HepG2 (cell line): Measurements from ENCODE around the gene GSAP. TPM values are rescaled to one million over a fixed set of nuclear protein-coding genes. Genes with fewer than 3 reads are reported as not detected.

Source experiments
- ATAD3A ChIP-seq: sonication (generic); formaldehyde crosslinking; IDR thresholded peaks from 2 replicates; pipeline ENCODE4 v1.4.0; 2020; ENCODE audit warnings: missing genetic modification reagents
- ETV6 ChIP-seq: sonication (generic); formaldehyde crosslinking; conservative IDR thresholded peaks from 2 replicates; pipeline ENCODE4 v1.4.0; 2020; ENCODE audit warnings: missing genetic modification reagents
- GFI1 ChIP-seq: sonication (generic); formaldehyde crosslinking; IDR thresholded peaks from 2 replicates; pipeline ENCODE4 v1.5.0; 2020; ENCODE audit warnings: missing genetic modification reagents, mild to moderate bottlenecking, borderline replicate concordance
- POLR2A ChIP-seq, 2 experiments: IDR thresholded peaks; 2 replicates each; pipeline ENCODE4 v1.6.1; 2011; ENCODE audit warnings: low read depth in 2 of 2, low read length in 2 of 2, mild to moderate bottlenecking in 1 of 2, moderate library complexity in 1 of 2; ENCODE audit not compliant: insufficient read depth in 1 of 2
- RBAK ChIP-seq: sonication (generic); formaldehyde crosslinking; IDR thresholded peaks from 2 replicates; pipeline ENCODE4 v1.5.1; 2020; ENCODE audit warnings: mild to moderate bottlenecking, missing genetic modification reagents
- SMARCE1 ChIP-seq: fragments of 450-650 bp; IDR thresholded peaks from 2 replicates; pipeline ENCODE4 v1.6.1; 2017; ENCODE audit warnings: borderline replicate concordance
- TBX3 ChIP-seq: fragments of 450-650 bp; IDR thresholded peaks from 2 replicates; pipeline ENCODE4 v1.6.1; 2017; ENCODE audit warnings: antibody characterized with exemption, mild to moderate bottlenecking, inconsistent platforms, borderline replicate concordance
- ZBTB21 ChIP-seq: sonication (generic); formaldehyde crosslinking; IDR thresholded peaks from 2 replicates; pipeline ENCODE4 v1.4.0; 2020; ENCODE audit warnings: missing genetic modification reagents
- ZFAT ChIP-seq: sonication (generic); formaldehyde crosslinking; conservative IDR thresholded peaks from 2 replicates; pipeline ENCODE4 v1.8.1; 2023; ENCODE audit warnings: missing genetic modification reagents, inconsistent platforms
- ZNF547 ChIP-seq: sonication (generic); formaldehyde crosslinking; IDR thresholded peaks from 2 replicates; pipeline ENCODE4 v1.5.1; 2020; ENCODE audit warnings: mild to moderate bottlenecking, missing genetic modification reagents
- ZNF660 ChIP-seq: sonication (generic); formaldehyde crosslinking; IDR thresholded peaks from 2 replicates; pipeline ENCODE4 v1.5.1; 2020; ENCODE audit warnings: mild to moderate bottlenecking, low read depth, missing genetic modification reagents, borderline replicate concordance
- ZNF776 ChIP-seq: sonication (generic); formaldehyde crosslinking; IDR thresholded peaks from 2 replicates; pipeline ENCODE4 v1.4.0; 2020; ENCODE audit warnings: mild to moderate bottlenecking, missing genetic modification reagents
- ZNF781 ChIP-seq: sonication (generic); formaldehyde crosslinking; IDR thresholded peaks from 2 replicates; pipeline ENCODE4 v1.5.1; 2020; ENCODE audit warnings: borderline replicate concordance, mild to moderate bottlenecking, missing genetic modification reagents; ENCODE audit errors: not compliant biosample characterization
- ZNF83 ChIP-seq: sonication (generic); formaldehyde crosslinking; IDR thresholded peaks from 2 replicates; pipeline ENCODE4 v1.4.0; 2020; ENCODE audit warnings: missing genetic modification reagents, mild to moderate bottlenecking, borderline replicate concordance
- polyA plus RNA-seq, 8 experiments: library from polyadenylated mRNA; depleted of rRNA in 3 of 8; stranded (reverse) in 7 of 8; unstranded in 1 of 8; fragments of >200 nt; fragmentation: Illumina TruSeq in 4 of 8; extraction: Trizol in 4 of 8; gene quantifications; 2 replicates each; pipeline versions ENCODE4 v1.2.1 to v1.2.3, GENCODE V29; 2011 to 2016; ENCODE audit warnings: low read depth in 4 of 8, missing spikeins in 1 of 8, mixed read lengths in 1 of 8; ENCODE audit not compliant: insufficient read depth in 1 of 8
- total RNA-seq, 5 experiments: library from RNA; depleted of rRNA; stranded (reverse); fragments of >200 nt; fragmentation: Illumina TruSeq; extraction: Trizol; gene quantifications; 2 replicates each; pipeline ENCODE4 v1.2.3, GENCODE V29; 2016; ENCODE audit warnings: low read depth in 1 of 5
- TF ChIP-seq, protein P1 (sequence below): fragments of 450-650 bp; IDR thresholded peaks from 2 replicates; pipeline ENCODE4 v1.6.1; 2017; ENCODE audit warnings: mild to moderate bottlenecking
- TF ChIP-seq, protein P2 (sequence below): sonication (generic); formaldehyde crosslinking; IDR thresholded peaks from 2 replicates; pipeline ENCODE4 v1.5.0; 2020; ENCODE audit warnings: mild to moderate bottlenecking, missing genetic modification reagents
- TF ChIP-seq, protein P3 (sequence below): sonication (generic); formaldehyde crosslinking; IDR thresholded peaks from 2 replicates; pipeline ENCODE4 v1.9.0; 2021; ENCODE audit warnings: missing genetic modification reagents, mild to moderate bottlenecking, borderline replicate concordance
- TF ChIP-seq, protein P4 (sequence below): sonication (generic); formaldehyde crosslinking; conservative IDR thresholded peaks from 2 replicates; pipeline ENCODE4 v1.4.0; 2020; ENCODE audit warnings: missing genetic modification reagents

GSAP gene
- total and polyA plus RNA-seq, 2 of the 13 experiments (the other 11 are each of a cell fraction or from before 2014, with no cell fraction given) = 34.6 to 40.6 TPM

DNA sequence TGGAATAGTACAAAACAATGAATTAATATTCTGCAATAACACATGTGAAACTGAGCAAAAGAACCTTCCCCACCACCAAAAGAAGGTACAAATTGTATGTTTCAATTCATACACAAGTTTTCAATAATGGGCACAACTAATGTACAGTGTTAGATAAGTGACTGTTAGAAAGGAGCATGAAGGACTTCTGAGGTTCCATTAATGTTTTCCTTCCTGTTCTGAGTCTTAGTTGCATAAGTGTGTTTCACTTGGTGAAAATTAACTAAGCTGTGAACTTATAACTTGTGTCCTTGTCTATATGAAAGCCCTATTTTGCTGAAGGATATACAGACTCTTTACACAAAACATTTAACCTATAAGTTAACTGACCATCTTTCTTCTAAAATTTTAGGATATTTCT, 8.2 kb downstream of the GSAP start (continued):
- TF ChIP-seq, protein P1, sequence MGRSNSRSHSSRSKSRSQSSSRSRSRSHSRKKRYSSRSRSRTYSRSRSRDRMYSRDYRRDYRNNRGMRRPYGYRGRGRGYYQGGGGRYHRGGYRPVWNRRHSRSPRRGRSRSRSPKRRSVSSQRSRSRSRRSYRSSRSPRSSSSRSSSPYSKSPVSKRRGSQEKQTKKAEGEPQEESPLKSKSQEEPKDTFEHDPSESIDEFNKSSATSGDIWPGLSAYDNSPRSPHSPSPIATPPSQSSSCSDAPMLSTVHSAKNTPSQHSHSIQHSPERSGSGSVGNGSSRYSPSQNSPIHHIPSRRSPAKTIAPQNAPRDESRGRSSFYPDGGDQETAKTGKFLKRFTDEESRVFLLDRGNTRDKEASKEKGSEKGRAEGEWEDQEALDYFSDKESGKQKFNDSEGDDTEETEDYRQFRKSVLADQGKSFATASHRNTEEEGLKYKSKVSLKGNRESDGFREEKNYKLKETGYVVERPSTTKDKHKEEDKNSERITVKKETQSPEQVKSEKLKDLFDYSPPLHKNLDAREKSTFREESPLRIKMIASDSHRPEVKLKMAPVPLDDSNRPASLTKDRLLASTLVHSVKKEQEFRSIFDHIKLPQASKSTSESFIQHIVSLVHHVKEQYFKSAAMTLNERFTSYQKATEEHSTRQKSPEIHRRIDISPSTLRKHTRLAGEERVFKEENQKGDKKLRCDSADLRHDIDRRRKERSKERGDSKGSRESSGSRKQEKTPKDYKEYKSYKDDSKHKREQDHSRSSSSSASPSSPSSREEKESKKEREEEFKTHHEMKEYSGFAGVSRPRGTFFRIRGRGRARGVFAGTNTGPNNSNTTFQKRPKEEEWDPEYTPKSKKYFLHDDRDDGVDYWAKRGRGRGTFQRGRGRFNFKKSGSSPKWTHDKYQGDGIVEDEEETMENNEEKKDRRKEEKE = no peak
- TF ChIP-seq, protein P2, sequence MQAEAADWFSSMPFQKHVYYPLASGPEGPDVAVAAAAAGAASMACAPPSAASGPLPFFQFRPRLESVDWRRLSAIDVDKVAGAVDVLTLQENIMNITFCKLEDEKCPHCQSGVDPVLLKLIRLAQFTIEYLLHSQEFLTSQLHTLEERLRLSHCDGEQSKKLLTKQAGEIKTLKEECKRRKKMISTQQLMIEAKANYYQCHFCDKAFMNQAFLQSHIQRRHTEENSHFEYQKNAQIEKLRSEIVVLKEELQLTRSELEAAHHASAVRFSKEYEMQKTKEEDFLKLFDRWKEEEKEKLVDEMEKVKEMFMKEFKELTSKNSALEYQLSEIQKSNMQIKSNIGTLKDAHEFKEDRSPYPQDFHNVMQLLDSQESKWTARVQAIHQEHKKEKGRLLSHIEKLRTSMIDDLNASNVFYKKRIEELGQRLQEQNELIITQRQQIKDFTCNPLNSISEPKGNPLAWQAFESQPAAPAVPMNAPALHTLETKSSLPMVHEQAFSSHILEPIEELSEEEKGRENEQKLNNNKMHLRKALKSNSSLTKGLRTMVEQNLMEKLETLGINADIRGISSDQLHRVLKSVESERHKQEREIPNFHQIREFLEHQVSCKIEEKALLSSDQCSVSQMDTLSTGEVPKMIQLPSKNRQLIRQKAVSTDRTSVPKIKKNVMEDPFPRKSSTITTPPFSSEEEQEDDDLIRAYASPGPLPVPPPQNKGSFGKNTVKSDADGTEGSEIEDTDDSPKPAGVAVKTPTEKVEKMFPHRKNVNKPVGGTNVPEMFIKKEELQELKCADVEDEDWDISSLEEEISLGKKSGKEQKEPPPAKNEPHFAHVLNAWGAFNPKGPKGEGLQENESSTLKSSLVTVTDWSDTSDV (CRISPR knock-in tag) = no peak
- TF ChIP-seq TBX3 (no peak), ZNF660 (no peak), ZNF781 (CRISPR knock-in tag) (no peak), POLR2A (IDR thresholded peaks at IDR 0.05; ENCODE audit: insufficient read depth in 1 of 2, low read depth in 2 of 2, low read length in 2 of 2) (no peak), ZFAT (no peak), RBAK (CRISPR knock-in tag) (no peak), SMARCE1 (no peak), ZNF547 (CRISPR knock-in tag) (no peak), ATAD3A (CRISPR knock-in tag) (no peak), ZNF776 (CRISPR knock-in tag) (no peak), ETV6 (no peak), GFI1 (CRISPR knock-in tag) (no peak), ZBTB21 (CRISPR knock-in tag) (no peak), ZNF83 (CRISPR knock-in tag) (no peak)
- TF ChIP-seq, protein P3, sequence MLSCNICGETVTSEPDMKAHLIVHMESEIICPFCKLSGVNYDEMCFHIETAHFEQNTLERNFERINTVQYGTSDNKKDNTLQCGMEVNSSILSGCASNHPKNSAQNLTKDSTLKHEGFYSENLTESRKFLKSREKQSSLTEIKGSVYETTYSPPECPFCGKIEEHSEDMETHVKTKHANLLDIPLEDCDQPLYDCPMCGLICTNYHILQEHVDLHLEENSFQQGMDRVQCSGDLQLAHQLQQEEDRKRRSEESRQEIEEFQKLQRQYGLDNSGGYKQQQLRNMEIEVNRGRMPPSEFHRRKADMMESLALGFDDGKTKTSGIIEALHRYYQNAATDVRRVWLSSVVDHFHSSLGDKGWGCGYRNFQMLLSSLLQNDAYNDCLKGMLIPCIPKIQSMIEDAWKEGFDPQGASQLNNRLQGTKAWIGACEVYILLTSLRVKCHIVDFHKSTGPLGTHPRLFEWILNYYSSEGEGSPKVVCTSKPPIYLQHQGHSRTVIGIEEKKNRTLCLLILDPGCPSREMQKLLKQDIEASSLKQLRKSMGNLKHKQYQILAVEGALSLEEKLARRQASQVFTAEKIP (CRISPR knock-in tag) = no peak
- TF ChIP-seq, protein P4, sequence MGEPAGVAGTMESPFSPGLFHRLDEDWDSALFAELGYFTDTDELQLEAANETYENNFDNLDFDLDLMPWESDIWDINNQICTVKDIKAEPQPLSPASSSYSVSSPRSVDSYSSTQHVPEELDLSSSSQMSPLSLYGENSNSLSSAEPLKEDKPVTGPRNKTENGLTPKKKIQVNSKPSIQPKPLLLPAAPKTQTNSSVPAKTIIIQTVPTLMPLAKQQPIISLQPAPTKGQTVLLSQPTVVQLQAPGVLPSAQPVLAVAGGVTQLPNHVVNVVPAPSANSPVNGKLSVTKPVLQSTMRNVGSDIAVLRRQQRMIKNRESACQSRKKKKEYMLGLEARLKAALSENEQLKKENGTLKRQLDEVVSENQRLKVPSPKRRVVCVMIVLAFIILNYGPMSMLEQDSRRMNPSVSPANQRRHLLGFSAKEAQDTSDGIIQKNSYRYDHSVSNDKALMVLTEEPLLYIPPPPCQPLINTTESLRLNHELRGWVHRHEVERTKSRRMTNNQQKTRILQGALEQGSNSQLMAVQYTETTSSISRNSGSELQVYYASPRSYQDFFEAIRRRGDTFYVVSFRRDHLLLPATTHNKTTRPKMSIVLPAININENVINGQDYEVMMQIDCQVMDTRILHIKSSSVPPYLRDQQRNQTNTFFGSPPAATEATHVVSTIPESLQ (CRISPR knock-in tag) = no peak
